GM12878 (cell line): Measurements from ENCODE around the gene RWDD1.

ENCODE experiments used
- BRCA1 ChIP-seq: IDR thresholded peaks from 2 replicates; pipeline ENCODE4 v1.6.1; 2011; ENCODE audit warnings: low read depth, low read length, improper control_type of control experiment
- POLR2AphosphoS5 ChIP-seq: IDR thresholded peaks from 2 replicates; pipeline ENCODE4 v1.6.1; 2011; ENCODE audit warnings: mild to moderate bottlenecking, low read length, inconsistent platforms
- SREBF2 ChIP-seq: IDR thresholded peaks from 2 replicates; pipeline ENCODE4 v1.6.1; 2012; ENCODE audit warnings: mild to moderate bottlenecking, low read length
- SRF ChIP-seq, 2 experiments: IDR thresholded peaks; 2 replicates each; pipeline ENCODE4 v1.6.1; 2011; ENCODE audit warnings: low read depth in 2 of 2, low read length in 2 of 2, mild to moderate bottlenecking in 1 of 2, moderate library complexity in 1 of 2
- TCF12 ChIP-seq: IDR thresholded peaks from 2 replicates; pipeline ENCODE4 v1.6.1; 2011; ENCODE audit warnings: low read depth, mild to moderate bottlenecking, low read length
- TF ChIP-seq, protein P1 (sequence below), 3 experiments: IDR thresholded peaks in 2 of 3; conservative IDR thresholded peaks in 1 of 3; 2 replicates each; pipeline ENCODE4 v1.5.1; 2011; ENCODE audit warnings: low read depth in 3 of 3, low read length in 3 of 3, mild to moderate bottlenecking in 3 of 3, control low read depth in 2 of 3, moderate library complexity in 2 of 3, inconsistent platforms in 1 of 3, mixed read lengths in 1 of 3; ENCODE audit not compliant: control insufficient read depth in 2 of 3, insufficient read depth in 1 of 3; ENCODE audit errors: extremely low read depth in 1 of 3

DNA sequence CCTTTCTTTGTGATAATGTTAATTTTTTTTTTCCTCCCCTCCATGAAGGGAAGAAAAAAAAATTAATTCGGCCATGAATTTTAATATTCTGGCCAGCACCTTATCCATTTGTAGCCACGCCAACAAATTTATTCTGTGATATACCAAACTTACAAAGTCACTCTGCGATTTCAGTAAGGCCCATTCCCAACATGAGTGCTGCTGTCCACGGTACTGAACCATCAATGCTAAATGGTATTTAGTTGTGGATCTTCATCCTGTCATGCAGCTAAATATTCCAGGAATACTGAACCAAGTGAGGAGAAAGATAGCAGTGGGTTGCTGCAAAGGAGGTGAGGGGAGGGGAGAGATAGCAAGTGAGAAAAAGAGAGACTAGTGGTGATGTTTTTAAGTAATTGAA lies 25.5 kb downstream of the RWDD1 start:
- no peak for TF ChIP-seq SREBF2
- TF ChIP-seq SRF (IDR thresholded peaks at IDR 0.05; ENCODE audit: low read depth in 2 of 2, low read length in 2 of 2): no peak
- no peak for TF ChIP-seq BRCA1
- no peak for TF ChIP-seq POLR2AphosphoS5
- TF ChIP-seq TCF12: no peak
- TF ChIP-seq, protein P1, sequence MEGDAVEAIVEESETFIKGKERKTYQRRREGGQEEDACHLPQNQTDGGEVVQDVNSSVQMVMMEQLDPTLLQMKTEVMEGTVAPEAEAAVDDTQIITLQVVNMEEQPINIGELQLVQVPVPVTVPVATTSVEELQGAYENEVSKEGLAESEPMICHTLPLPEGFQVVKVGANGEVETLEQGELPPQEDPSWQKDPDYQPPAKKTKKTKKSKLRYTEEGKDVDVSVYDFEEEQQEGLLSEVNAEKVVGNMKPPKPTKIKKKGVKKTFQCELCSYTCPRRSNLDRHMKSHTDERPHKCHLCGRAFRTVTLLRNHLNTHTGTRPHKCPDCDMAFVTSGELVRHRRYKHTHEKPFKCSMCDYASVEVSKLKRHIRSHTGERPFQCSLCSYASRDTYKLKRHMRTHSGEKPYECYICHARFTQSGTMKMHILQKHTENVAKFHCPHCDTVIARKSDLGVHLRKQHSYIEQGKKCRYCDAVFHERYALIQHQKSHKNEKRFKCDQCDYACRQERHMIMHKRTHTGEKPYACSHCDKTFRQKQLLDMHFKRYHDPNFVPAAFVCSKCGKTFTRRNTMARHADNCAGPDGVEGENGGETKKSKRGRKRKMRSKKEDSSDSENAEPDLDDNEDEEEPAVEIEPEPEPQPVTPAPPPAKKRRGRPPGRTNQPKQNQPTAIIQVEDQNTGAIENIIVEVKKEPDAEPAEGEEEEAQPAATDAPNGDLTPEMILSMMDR (IDR thresholded peaks at IDR 0.05 in 2 of 3, conservative IDR thresholded peaks at IDR 0.05 in 1 of 3; ENCODE audit: control insufficient read depth in 2 of 3, extremely low read depth in 1 of 3, insufficient read depth in 1 of 3, low read depth in 3 of 3, low read length in 3 of 3): no peak
